MCF 10A (cell line): ENCODE results near the gene NXPH4. TPM values are rescaled to one million over a fixed set of nuclear protein-coding genes. Genes with fewer than 3 reads are reported as not detected.

Experiments
- BruUV-seq: library from RNA; stranded (reverse); fragments of 400-500 nt; replicated peaks from 2 replicates; lab custom pipeline; 2021; lab: Mats Ljungman, UMichigan
- CTCF ChIA-PET: fragments of 300-600 bp; sonication (Branson Sonifier 250); formaldehyde crosslinking; extraction: SDS; loops from one replicate; lab custom pipeline; 2021; ENCODE audit warnings: antibody characterized with exemption, inconsistent platforms; lab: Yijun Ruan, JAX
- POLR2A ChIA-PET: fragments of 300-600, 350-650 bp; sonication (Branson Sonifier 250); formaldehyde crosslinking; extraction: SDS; loops from one replicate; lab custom pipeline; 2020; ENCODE audit warnings: antibody characterized with exemption, inconsistent platforms; lab: Yijun Ruan, JAX
- DNase-seq: peaks from one replicate; pipeline ENCODE4 v3.0.0-alpha.2; 2018; ENCODE audit not compliant: unreplicated experiment
- H3K27ac Mint-ChIP-seq: one replicate; pipeline ENCODE4 v1.8.0; 2022; ENCODE audit warnings: mild to moderate bottlenecking, low read depth, mixed read lengths; ENCODE audit not compliant: unreplicated experiment
- H3K27me3 Mint-ChIP-seq: one replicate; pipeline ENCODE4 v1.8.0; 2022; ENCODE audit warnings: mixed read lengths; ENCODE audit not compliant: insufficient read depth, unreplicated experiment
- H3K36me3 Mint-ChIP-seq: one replicate; pipeline ENCODE4 v1.8.0; 2022; ENCODE audit warnings: mild to moderate bottlenecking, moderate library complexity, mixed read lengths; ENCODE audit not compliant: insufficient read depth, unreplicated experiment
- H3K4me1 Mint-ChIP-seq: one replicate; pipeline ENCODE4 v1.8.0; 2022; ENCODE audit warnings: mixed read lengths; ENCODE audit not compliant: insufficient read depth, unreplicated experiment
- H3K4me3 Mint-ChIP-seq: one replicate; pipeline ENCODE4 v1.8.0; 2022; ENCODE audit warnings: mild to moderate bottlenecking, moderate library complexity, mixed read lengths; ENCODE audit not compliant: unreplicated experiment
- H3K9me3 Mint-ChIP-seq: one replicate; pipeline ENCODE4 v1.8.0; 2022; ENCODE audit warnings: mixed read lengths; ENCODE audit not compliant: unreplicated experiment
- CTCF ChIP-seq: fragments of 200-600 bp; IDR thresholded peaks from one replicate; pipeline ENCODE4 v1.8.0; 2022; ENCODE audit warnings: antibody characterized with exemption, mild to moderate bottlenecking; ENCODE audit not compliant: unreplicated experiment
- intact Hi-C: fragments of 100-400 bp; cut with micrococcal nuclease; formaldehyde crosslinking; loops from 2 replicates; pipeline ENCODE4 v1.14.1; 2022
- total RNA-seq: library from RNA; stranded (reverse); gene quantifications from 2 replicates; pipeline ENCODE4 v1.2.3, GENCODE V29; 2022

NXPH4 gene
- total RNA-seq, 1 experiment from 2014 or later = 2.2 TPM

GRCh38 chr12:57208631-57209282 is 7.8 kb upstream of the NXPH4 start:
- Mint-ChIP-seq H3K4me1 (no peaks in the 10 kb centered on the region), H3K27ac (no peak overlapping the region), H3K9me3 (no peaks in the 10 kb centered on the region), H3K36me3 (peaks cover 19% of the 10 kb centered on the region), H3K4me3 (no peak overlapping the region), H3K27me3 (no peaks in the 10 kb centered on the region)
- ChIA-PET CTCF (interaction anchor here (1.2 to 9.4 kb wide), 2 partner anchors 25 to 33 kb away, joined by 4 to 188 read pairs; a partner anchor contains a TSS), POLR2A (no interaction called here)
- no peak for TF ChIP-seq CTCF
- intact Hi-C loops = no loop called here
- no TSS peak for BruUV-seq
- DNase-seq = no peak

DNA sequence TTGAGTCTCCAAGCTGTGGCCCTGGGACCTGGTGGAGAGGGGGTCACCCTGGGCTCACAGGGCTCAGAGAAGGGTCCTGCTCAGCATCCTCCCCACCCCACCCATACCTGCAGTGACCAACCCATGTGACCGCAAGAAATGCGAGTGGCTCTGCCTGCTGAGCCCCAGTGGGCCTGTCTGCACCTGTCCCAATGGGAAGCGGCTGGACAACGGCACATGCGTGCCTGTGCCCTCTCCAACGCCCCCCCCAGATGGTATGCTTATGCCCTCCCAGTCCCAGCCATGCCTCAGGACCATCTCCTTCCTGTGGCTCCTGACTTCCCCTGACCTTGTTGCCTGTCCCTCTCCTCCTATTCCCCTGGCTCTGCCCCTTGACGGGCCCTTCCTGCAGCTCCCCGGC is 6.7 kb upstream of the NXPH4 start:
- peaks cover 8% of the 10 kb centered on the region for H3K27me3 Mint-ChIP-seq
- no peak for DNase-seq
- H3K4me3 Mint-ChIP-seq = no peak overlapping the region
- H3K4me1 Mint-ChIP-seq = no peaks in the 10 kb centered on the region
- peaks cover 13% of the 10 kb centered on the region for H3K36me3 Mint-ChIP-seq
- TF ChIP-seq CTCF = no peak
- no peak overlapping the region for H3K27ac Mint-ChIP-seq
- BruUV-seq = no TSS peak
- ChIA-PET CTCF (interaction anchor here (9.4 kb wide), 1 partner anchor 31 kb away, joined by 188 read pairs; a partner anchor contains a TSS), POLR2A (interaction anchor here (0.6 kb wide), 1 partner anchor 33 kb away, joined by 3 read pairs; no protein-coding TSS in a partner anchor)
- H3K9me3 Mint-ChIP-seq = no peaks in the 10 kb centered on the region
- intact Hi-C loops = no loop called here

DNA sequence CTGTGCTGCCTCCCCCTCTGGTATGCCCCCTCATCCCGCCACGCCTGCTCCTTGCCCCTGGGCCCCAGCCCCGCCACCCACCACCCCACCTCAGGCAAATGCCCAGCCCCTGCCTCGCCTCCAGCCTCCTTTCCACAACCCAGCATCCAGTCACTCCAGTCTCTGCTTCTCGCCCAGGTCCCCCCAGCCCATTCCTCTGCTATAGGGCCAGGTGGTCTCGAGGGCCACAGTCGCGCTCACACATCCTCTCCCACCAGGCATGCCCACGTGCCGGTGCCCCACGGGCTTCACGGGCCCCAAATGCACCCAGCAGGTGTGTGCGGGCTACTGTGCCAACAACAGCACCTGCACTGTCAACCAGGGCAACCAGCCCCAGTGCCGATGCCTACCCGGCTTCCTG is 6.1 kb upstream of the NXPH4 start:
- peaks cover 4% of the 10 kb centered on the region for H3K4me1 Mint-ChIP-seq
- CTCF ChIA-PET = interaction anchor here (9.4 kb wide), 1 partner anchor 31 kb away, joined by 188 read pairs; a partner anchor contains a TSS
- no TSS peak for BruUV-seq
- no peak for DNase-seq
- no peak for TF ChIP-seq CTCF
- no peak overlapping the region for H3K4me3 Mint-ChIP-seq
- no peak overlapping the region for H3K27ac Mint-ChIP-seq
- peaks cover 13% of the 10 kb centered on the region for H3K36me3 Mint-ChIP-seq
- intact Hi-C loops = no loop called here
- POLR2A ChIA-PET = no interaction called here
- no peaks in the 10 kb centered on the region for H3K9me3 Mint-ChIP-seq
- H3K27me3 Mint-ChIP-seq = peaks cover 13% of the 10 kb centered on the region

DNA sequence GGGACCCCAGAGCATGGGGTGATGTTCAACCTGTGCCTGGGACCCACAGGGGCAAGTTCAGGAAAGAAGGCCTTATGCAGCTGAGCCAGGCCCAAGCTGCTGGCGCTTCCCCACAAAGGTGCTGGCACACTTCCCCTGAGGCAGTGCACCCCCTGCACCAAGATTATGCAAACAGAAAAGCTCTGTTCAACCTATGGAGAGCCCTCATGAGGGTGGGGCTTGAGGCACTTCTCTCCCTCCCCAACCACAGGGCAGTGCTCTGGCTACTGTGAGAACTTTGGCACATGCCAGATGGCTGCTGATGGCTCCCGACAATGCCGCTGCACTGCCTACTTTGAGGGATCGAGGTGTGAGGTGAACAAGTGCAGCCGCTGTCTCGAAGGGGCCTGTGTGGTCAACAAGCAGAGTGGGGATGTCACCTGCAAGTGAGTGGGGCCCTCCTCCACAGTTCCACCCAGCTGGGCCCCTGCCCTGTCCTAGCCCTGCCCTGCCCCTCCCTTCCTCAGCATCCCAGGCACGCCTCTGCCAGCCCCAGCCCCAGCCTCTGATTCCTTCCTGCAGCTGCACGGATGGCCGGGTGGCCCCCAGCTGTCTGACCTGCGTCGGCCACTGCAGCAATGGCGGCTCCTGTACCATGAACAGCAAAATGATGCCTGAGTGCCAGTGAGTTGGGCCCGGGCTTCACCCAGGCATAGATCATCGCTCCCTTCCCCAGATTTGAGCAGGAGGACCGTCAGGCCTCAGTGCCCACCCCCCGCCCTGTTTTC is 5.5 kb upstream of the NXPH4 start:
- CTCF ChIA-PET = interaction anchor here (9.4 kb wide), 1 partner anchor 30 kb away, joined by 188 read pairs; a partner anchor contains a TSS
- TF ChIP-seq CTCF = no peak
- intact Hi-C loops = no loop called here
- no peak overlapping the region for H3K27ac Mint-ChIP-seq
- peaks cover 20% of the 10 kb centered on the region for H3K27me3 Mint-ChIP-seq
- DNase-seq = no peak
- peaks cover 13% of the 10 kb centered on the region for H3K36me3 Mint-ChIP-seq
- no peaks in the 10 kb centered on the region for H3K9me3 Mint-ChIP-seq
- H3K4me3 Mint-ChIP-seq = no peak overlapping the region
- POLR2A ChIA-PET = no interaction called here
- H3K4me1 Mint-ChIP-seq = peaks cover 10% of the 10 kb centered on the region
- no TSS peak for BruUV-seq
